NCI-H524 (cell line): ENCODE measurements around the gene GRAP.
A peak's percentile ranks its signal among the peaks of the same experiment; 100 is the strongest.

Experiments
- DNase-seq, 2 experiments: peaks; one replicate each; lab custom pipeline; 2025; lab: John Stamatoyannopoulos, UW

The GRAP gene

DNA sequence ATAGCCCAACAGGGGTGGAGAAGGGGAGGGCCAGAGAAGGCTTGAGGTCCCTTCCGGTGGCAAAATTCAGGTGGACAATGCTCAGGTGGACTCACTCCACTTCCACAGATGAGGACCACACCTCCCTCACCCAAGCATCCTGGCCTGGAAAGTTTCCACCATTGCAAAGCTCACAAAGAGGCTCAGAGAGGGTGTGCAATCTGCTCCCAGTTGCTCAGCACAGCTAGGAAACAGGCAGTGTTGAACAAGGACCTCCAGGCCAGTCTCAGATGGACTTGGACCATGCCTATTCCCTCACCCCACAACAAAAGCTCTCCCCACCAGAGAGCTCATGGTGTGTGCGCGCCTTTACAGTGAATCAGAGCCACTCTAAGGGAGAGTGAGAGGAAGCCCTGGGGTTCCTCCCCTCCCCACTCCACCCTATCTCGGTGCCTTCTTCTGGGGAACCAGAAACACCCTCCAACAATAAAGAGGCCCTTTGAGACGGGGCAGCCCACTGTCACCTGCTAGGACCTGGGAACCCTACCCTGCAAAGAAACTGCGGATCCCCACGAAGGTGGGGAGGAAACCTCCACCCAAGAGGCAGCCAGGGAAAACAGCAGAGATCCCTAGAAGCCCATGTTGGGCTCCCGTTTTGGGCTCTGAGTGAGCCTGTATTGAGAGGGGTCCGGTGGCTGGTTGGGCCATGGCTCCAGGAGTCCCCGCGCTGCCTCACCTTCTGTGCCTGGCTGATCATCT lies 43.8 kb downstream of the GRAP start:
- DNase-seq, result no peak

DNA sequence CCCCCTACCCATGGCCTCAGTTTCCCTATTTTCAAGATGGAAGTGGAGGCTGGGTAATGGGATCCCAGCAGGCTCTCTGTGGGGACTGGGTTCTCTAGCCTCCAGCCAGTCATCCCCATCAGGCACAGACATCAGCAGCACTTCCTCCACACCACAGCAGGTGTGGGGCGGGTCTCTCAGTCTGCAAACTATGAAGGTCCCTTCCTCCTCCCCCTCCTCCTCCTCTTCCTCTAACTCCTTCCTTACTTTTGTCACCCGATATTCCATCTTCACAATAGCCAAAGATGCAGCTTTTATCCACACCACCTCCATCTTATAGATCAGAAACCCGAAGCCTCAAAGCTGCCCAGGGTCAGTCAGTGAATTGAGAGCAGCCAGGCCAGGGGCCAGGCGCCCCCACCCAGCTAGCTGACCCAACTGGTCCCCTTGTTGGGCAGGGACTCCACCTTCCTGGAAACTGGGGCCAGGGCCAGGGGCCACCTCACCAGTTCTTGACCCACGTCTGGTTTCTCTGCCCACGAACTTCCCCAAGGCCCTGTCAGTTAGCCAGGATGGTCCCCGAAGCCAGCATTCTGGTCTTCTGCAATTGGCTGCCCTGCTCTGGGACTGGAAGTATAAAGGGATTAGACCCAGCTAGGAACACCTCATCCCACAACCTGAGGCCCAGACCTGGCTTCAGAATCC lies 44.7 kb downstream of the GRAP start:
- DNase-seq, result no peak

DNA sequence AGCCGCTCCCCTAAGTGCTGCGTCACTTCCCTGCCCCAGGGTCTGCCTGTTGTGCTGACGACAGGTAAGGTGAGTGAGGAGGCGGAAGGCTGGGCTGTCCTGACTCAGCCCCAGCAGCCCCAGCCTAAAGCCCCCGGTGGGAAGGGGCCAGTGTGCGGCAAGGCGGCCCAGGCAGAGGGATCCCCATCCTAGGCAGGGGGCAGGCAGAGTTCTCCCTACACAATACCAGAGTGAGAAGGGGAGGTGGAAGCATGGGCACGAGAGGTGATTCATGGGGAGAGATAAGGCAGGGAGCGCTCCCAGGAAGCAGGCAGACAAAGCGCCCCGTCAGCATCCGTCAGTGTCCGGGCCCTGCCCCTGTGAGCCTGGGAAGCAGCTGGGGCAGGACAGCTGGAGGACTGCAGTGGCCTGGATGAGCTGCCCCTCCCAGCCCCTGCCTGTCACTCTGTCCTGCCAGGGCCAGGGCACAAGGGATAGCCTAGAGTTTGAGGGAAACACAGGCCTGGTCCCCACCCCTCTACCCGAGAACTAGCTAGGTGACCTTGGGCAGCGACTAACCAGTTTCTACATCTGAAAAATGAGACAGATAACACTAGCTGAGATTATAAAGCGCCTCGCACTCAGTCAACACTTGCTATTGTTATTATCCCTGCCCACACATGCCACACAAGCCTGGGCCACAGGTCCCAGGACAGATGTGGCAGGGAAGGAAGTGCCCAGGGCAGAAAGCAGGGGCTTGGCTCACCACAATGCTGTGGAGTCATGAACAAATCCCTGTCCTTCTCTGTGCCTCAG lies 46.0 kb downstream of the GRAP start:
- peak in 1 of 2 experiments; percentile 26 for DNase-seq

DNA sequence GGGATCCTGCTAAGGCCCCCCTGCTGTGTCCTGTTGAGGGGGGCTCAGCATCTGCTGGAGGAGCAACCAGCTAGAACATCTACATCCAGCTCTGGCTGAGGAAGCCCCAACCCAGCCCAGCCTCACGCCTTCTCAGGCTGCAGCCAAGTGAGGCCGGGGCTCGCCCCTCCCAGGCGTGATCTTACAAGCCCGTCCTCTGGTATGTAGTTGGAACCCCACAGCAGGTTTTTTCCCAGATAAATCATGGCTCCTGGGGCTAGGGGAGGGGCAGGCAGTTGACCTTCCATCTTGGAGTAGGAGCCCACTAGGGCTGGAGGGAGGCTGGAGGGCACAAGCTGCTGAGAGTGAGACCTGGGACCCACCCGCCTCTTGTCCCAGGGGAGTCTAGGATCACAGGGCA lies 46.8 kb downstream of the GRAP start:
- DNase-seq, result no peak

DNA sequence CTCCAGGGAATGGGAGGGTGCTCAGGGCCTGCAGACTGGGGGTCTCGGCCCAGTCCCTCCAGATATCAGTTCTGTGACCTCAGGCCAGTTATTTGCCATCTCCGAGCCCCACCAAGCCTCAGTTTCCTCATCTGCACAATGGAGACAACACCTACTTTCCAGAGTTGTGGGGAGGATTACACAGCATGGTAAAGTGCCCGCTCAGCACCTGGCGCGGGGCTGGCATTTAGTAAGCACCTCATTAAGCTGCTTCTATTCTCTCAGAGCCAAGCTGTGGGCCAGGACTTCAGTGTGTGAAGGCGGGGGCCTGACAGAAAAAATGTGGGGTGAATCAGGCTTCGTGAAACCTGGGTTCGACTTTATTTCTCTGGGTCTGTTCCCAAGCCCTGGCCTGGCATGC lies 47.4 kb downstream of the GRAP start:
- DNase-seq, result no peak

DNA sequence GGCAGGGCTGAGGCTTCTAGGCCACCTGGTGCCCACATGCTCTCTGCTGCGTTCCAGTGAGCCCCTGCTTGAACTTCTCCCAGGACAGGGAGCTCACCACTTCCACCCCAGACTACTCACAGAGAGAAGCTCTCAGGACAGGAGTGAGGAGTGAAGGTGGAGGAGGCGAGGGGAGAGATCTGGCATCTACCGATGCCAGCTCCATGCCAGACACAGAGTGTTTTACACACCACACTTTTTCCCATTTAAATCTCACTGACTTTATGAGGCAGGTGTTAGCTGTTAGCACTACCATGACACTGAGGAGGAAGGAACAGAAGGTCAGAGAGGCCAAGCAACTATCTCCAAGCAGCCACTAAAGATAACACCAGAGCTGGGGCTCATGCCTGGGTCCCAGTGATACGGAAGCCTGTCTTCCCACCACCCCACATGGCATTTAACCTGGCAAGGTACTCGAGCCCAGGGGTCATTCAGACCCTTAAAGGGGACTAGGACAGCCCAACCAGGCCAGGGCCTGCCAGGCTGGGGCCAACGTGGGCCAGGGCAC lies 49.0 kb downstream of the GRAP start:
- DNase-seq, result no peak

DNA sequence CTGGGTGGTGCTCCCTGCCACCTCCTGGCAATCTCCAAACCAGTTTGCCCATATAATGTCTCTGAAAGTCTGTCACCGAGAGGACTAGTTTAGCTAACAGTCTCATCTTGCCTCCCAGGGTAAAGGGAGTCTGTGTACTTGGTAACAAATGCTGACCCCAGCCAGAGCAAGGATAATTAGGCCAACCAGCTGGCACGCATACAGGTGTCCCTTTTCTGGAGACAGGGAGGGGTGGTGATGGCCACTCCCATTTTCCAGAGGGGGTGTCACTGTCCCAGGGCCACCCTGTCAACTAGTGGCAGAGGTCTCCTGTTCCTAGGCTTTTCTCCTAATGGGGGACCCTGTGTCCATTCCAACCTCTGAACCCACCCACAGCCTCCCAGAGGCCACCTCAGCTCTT lies 50.3 kb downstream of the GRAP start:
- peak in 1 of 2 experiments; percentile 34 for DNase-seq

DNA sequence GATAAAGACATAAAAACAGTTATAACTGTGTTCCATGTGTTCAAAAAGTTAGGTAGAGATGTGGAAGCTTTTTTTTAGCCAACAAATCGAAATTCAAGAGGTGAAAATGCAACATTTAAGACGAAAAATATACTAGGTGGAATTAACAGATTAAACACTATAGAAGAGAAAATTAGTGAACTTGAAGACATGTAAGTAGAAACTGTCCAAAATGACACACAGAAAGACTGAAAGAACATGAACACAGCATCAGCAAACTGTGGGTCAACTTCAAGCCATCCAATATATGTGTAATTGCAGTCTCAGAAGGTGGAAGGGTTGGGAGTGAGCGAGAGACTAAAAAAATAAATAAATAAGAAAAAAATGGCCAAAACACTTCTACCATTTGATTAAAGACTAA lies 51.5 kb downstream of the GRAP start:
- DNase-seq, result no peak

DNA sequence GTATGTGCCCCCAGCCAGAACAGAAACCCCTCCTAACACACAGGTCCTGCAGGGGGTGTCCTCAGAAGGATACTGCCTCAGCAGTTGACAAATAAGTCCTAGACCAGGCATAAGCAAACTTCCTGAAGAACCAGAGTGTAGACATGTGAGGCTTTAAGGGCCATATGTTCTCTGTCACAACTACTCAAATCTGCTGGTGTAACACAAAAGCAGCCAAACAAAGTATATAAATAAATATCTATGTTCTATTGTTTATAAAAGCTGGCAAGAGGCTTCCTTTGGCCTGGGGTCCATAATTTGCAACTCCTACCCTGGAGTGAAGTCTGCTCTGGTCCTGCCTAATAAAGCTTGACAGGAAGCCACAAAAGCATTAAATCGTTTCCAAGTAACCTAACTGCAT lies 52.1 kb downstream of the GRAP start:
- no peak for DNase-seq

DNA sequence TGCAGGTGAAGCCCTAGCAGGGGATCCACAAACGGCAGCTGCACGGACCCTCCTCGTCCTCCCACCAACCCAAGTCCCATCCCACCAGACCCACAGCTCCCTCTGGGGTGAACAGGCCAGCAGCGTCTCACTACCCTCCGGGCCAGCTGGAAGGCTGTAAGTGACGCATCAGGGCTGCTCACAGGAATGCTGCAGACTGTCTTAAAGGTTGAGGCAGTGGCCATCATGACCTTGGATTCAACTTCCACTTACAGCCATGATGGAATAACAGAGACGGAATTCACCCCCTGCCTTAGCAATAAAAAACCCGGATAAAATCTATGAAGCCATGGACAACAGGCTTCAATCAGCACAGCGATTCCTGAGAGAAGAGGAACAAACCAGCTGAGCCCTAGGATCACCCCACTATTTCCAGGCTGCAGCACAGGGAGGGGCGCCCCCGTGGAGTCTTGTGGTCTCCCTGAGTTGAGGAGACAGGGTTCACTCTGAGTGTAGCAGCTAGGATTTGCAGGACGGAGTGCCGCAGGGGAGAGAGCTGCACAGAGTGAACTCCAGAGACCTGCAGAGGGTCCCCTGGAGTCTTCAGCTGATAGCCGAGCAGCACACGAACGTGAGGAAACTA lies 52.7 kb downstream of the GRAP start:
- DNase-seq, result no peak

DNA sequence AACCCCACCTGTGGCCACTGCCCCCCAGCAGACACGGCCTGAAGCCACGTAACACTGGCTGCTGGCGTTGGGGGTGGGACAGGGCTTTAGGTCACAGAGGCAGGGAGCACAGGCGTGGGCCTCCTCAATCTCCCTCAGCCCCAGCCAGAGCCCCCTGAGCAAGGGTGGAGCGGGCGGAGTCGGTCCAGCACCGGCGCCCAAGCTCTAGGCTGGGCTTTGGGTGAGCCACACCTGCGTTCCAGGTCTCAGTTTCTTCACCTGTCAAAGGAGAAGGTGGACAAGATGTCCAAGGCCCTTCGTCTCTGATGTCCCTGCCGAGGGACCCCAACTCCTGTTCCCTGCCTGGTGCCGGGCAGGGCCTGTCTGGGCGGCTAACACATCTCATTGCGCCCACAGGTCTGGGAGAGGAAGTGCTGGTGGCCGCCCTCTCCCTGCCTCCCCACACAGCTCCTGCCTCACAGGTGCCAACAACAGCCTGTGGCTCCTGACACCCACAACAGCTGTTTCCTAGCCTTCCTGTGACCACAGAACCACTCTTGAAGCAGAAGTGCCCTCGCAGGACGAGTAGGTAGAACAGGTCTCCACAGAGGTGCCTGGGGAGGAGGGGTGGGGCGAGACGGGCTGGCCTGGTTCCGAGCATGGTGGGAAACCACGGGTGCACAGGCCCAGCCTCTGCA lies 54.2 kb downstream of the GRAP start:
- DNase-seq, result peak in 1 of 2 experiments; percentile 17

DNA sequence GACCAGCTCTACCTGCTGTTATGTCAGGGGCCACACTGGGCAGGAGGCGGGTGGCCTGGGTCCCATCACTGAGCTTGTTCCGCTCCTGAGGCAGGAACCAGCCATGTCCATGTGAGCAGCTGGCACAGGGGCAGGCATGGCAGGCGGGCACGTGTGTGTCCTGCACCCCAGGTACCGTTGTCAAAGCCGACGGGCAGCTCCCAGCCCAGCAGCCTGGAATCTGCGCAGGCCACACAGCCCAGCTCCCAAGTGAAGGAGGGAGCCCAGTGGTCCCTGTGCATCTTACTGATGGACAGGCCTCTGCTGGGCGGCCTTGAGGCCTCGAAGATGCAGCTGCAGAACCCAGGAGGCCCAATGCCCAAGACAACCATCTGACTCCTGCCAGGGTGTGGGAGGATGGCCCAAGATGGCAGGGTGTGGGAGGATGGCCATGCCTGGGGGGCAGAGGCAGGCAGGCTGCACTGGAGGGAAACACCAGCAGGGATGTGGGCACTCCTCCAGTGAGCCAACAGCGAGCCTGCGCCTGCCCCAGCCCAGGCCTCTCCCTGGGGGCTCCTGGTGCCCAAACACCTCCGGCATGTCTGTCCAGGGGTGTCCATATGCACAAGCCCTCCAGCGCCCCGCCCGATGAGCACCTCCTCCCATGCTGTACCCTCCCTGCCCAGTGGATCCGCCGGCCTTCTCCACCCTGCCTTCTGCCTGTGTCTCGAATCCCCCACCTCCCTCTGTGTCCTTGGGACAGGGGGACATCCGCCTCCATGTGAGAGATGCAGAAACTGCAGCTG lies 55.0 kb downstream of the GRAP start:
- DNase-seq, result peak in 1 of 2 experiments; percentile 16

DNA sequence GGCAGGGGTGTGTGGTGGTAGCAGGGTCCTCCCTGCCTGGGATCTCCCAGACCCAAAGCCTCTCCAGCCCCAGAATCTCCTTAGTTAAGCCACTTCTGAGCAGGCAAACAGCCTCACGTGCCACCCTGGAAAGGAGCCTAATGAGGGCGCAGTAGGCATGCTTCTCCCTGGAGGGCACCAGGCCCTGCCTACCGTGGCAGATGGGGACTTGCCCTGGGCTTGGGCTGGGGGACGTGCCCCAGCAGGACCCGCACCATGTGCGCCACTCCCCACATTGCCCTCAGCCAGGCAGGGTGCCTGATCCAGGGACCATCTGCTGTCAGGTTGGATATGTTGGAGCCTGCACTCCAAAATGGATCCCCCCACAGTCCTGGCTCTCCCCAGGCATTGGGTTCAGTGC lies 56.4 kb downstream of the GRAP start:
- DNase-seq, result peak; percentile 93 to 98

DNA sequence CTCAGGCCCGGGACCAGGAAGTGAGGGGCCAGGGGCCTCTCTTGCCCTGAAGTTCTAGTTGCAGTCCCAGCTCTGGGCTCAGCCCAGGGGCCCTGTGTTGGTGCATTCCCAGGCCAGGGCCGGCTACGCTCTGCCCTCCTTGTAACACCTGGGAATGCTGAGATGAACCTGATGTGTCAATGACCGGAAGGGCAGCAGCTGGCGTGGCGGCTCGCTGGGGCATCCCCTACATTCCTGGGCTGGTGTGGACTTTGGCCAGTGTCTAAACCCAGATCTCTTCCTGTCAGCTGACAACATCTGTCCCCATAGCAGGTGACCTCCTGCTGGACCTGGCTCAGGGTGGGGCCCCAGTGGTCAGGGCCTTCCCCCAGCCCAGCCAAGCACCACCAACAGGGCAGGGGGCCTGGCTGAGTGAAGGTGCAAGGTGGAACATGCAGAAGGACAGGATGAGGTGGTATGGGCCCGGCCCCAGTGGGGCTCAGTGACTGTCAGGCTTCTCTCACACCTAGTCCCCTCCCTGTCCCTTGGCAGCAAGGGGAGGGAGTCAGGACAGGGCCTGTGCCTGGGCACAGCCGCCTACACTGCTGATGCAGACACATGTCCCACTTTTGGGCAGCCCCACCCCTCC lies 58.1 kb downstream of the GRAP start:
- DNase-seq, result no peak

DNA sequence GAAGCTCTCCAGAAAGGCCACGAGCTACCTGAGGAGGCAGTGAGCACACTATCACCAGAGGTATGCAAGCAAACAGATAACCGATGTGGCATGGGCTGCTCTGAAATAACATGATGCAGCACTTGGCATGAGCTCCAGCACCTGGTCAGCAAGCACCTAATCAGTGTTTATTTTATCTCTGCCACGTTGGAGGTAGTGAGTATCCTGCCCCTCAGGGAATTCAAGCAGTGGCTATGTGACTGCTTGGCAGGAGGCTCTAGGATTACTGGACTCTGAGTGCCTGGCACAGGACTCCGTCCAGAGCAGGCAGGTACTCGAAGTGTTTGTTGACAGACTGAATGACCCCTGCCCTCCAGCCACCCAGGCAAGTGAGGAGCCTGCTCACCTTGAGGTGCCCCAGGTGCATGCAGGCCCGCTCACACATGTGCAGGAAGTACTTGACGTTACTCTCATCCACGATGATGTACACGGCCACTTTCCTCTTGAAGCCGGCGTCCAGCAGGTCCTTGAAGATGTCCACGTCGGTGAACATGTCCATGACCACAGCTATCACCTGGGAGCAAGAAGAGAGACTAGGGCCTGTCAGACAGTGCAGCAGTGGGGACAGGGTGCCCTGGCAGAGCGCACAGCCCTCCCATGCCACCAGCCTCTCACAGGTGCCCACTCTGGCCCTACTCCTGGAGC lies 58.8 kb downstream of the GRAP start:
- no peak for DNase-seq

DNA sequence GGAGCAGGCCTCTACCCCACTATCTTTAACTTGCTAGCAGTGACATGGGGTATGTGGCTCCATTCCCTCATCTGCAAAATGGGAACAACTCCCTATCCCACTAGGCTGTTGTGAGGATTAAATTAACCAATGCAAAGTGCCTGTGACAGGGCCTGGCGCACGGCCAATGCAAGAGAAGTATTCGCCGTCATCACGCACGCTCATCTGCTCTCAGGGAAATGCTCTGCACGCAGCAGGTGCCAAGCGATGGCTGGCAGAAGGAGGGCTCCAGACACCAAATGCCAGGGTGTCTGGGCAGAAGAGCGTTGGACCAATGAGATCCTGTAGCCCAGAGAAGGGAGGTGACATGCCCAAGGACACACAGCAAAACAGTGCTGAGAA lies 59.5 kb downstream of the GRAP start:
- DNase-seq, result no peak

DNA sequence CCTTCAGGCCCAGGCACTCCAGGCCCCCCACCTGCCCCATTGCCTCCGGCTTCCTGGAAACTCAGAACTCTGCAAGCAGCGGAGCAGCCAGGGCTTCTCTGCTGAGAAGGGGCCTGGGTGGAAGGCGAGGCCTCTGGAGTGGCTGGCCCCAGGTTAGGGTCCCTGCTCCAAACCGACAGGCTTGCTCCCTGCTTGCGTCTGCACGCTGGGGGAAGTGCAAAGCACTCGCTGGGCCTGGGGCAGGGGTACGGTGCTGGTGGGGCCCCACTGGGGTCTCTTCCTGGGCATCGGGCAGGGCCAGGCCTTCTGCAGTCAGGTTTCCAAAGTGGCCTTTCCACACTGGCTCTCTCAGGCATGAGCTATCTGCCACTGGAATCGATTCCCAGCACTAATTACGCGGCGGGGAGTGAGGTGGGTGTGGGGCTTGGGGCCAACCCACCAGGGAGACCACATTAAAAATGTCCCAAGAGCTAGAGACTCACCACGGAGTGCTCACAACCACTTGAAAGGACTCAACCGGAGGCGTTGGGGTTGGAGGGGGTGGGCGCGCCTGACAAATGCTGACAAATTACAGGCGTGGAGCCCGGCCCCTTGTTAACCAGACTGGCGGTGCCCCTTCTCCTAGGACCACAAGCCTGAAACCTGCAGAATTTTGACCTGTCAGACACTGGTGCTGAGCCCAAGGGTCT lies 60.1 kb downstream of the GRAP start:
- no peak for DNase-seq

DNA sequence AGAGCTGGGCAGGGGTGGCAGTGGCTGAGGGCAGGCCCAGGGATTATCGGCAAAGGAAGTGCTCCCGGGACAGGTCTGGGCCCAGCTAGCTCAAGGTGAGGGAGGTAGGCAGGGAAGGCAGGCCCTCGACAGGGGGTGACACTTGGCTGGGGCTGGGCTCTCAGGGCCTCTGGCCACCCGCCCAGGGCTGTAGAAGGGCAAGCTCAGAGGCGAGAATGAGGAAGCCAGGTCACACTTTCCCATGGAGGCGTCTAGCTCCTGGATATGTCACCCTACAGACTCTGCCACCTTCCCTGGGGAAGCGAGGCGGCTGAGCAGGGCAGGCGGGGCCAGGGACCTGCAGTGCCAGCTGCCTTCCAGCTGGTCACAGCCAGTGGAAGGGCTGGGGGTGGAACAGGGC lies 61.3 kb downstream of the GRAP start:
- DNase-seq, result no peak
